Hepatocyte (in vitro differentiated cells): Measurements from ENCODE around the gene HLF. TPM values are rescaled to one million over a fixed set of nuclear protein-coding genes. Genes with fewer than 3 reads are reported as not detected.

Experiments used
- DNase-seq: peaks from one replicate; pipeline ENCODE4 v3.0.0-alpha.2; 2016; ENCODE audit warnings: low spot score
- H2AFZ ChIP-seq: fragments of 200-600 bp; sonication (generic); 2 replicates; pipeline ENCODE4 v1.6.0; 2016; ENCODE audit warnings: antibody characterized with exemption, mild to moderate bottlenecking
- H3K27ac ChIP-seq: fragments of 200-600 bp; sonication (generic); 2 replicates; pipeline ENCODE4 v1.5.1; 2016; ENCODE audit warnings: mild to moderate bottlenecking
- H3K27me3 ChIP-seq: fragments of 200-600 bp; sonication (generic); 2 replicates; pipeline ENCODE4 v1.6.1; 2016
- H3K36me3 ChIP-seq: fragments of 200-600 bp; sonication (generic); replicated peaks from 2 replicates; pipeline ENCODE4 v1.5.1; 2016; ENCODE audit warnings: low read depth; ENCODE audit not compliant: insufficient read depth
- H3K4me1 ChIP-seq: fragments of 200-600 bp; sonication (generic); 2 replicates; pipeline ENCODE4 v1.5.1; 2016; ENCODE audit warnings: mild to moderate bottlenecking, moderate library complexity; ENCODE audit not compliant: insufficient read depth
- H3K4me2 ChIP-seq: fragments of 200-600 bp; sonication (generic); 2 replicates; pipeline ENCODE4 v1.6.0; 2016
- H3K4me3 ChIP-seq: fragments of 200-600 bp; sonication (generic); 2 replicates; pipeline ENCODE4 v1.5.1; 2016; ENCODE audit warnings: mild to moderate bottlenecking
- H3K79me2 ChIP-seq: fragments of 200-600 bp; sonication (generic); 2 replicates; pipeline ENCODE4 v1.6.0; 2017; ENCODE audit warnings: mild to moderate bottlenecking
- H3K9me2 ChIP-seq: fragments of 200-600 bp; sonication (generic); replicated peaks from 2 replicates; pipeline ENCODE4 v1.6.0; 2017; ENCODE audit warnings: mild to moderate bottlenecking; ENCODE audit not compliant: insufficient read depth
- H3K9me3 ChIP-seq: fragments of 200-600 bp; sonication (generic); 2 replicates; pipeline ENCODE4 v1.5.1; 2016; ENCODE audit warnings: low read depth, mild to moderate bottlenecking
- H4K20me1 ChIP-seq: fragments of 200-600 bp; sonication (generic); 2 replicates; pipeline ENCODE4 v1.6.0; 2016; ENCODE audit warnings: mild to moderate bottlenecking; ENCODE audit not compliant: insufficient read depth, poor library complexity, severe bottlenecking
- CTCF ChIP-seq: fragments of 200-600 bp; sonication (generic); IDR thresholded peaks from 2 replicates; pipeline ENCODE4 v1.5.1; 2016; ENCODE audit warnings: antibody characterized with exemption, mild to moderate bottlenecking; ENCODE audit not compliant: poor library complexity
- EZH2 ChIP-seq: fragments of 200-600 bp; sonication (generic); IDR thresholded peaks from 2 replicates; pipeline ENCODE4 v1.6.1; 2016; ENCODE audit warnings: antibody characterized with exemption, mild to moderate bottlenecking, borderline replicate concordance
- EZH2phosphoT487 ChIP-seq: fragments of 200-600 bp; sonication (generic); IDR thresholded peaks from one replicate; pipeline ENCODE4 v1.6.1; 2018; ENCODE audit warnings: antibody characterized with exemption, mild to moderate bottlenecking, low read depth, moderate library complexity; ENCODE audit not compliant: unreplicated experiment, severe bottlenecking
- WGBS: methylation state at CpG from one replicate; pipeline ENCODE4 v1.1.6; 2016; ENCODE audit warnings: low lambda C conversion rate; ENCODE audit errors: missing lambda C conversion rate; 5-methylcytosine and 5-hydroxymethylcytosine counted together
- polyA plus RNA-seq: library from polyadenylated mRNA; unstranded; fragments of >200 nt; fragmentation: Nextera tagmentation; extraction: Ambion mirVana; gene quantifications from 2 replicates; pipeline ENCODE4 v1.2.1, GENCODE V29; 2016
- total RNA-seq: library from RNA; depleted of rRNA; stranded (reverse); fragments of >200 nt; gene quantifications from 2 replicates; pipeline ENCODE4 v1.2.3, GENCODE V29; 2014

HLF gene
- total and polyA plus RNA-seq, 2 experiments from 2014 or later = 0.48 to 0.60 TPM

GRCh38 chr17:55273579-55274354 is 9.0 kb downstream of the HLF start:
- DNase-seq = no peak

GRCh38 chr17:55274355-55275255 is 9.8 kb downstream of the HLF start:
- TF ChIP-seq EZH2phosphoT487 = no peak
- no peak for TF ChIP-seq CTCF
- TF ChIP-seq EZH2 = no peak
- no peak overlapping the region for H2AFZ ChIP-seq
- no peak for DNase-seq
- no peak overlapping the region for H3K4me3 ChIP-seq
- no peaks in the 10 kb centered on the region for H3K9me2 ChIP-seq
- H4K20me1 ChIP-seq = no peaks in the 10 kb centered on the region
- no peak overlapping the region for H3K27ac ChIP-seq
- no peaks in the 10 kb centered on the region for H3K79me2 ChIP-seq
- no peaks in the 10 kb centered on the region for H3K4me1 ChIP-seq
- no peak overlapping the region for H3K4me2 ChIP-seq
- WGBS = 94% methylated on average over 7 of the region's 7 CpGs
- H3K36me3 ChIP-seq = no peaks in the 10 kb centered on the region
- no peaks in the 10 kb centered on the region for H3K9me3 ChIP-seq
- peaks cover 7% of the 10 kb centered on the region for H3K27me3 ChIP-seq

More at GRCh38 chr17:55273579-55274354, 9.0 kb downstream of the HLF start:
- Histone ChIP-seq H3K36me3 (no peaks in the 10 kb centered on the region), H3K27me3 (peaks cover 15% of the 10 kb centered on the region), H3K4me1 (no peaks in the 10 kb centered on the region), H3K4me2 (no peak overlapping the region), H2AFZ (no peak overlapping the region), H3K9me3 (no peaks in the 10 kb centered on the region), H3K27ac (no peak overlapping the region), H3K4me3 (no peak overlapping the region), H3K79me2 (no peaks in the 10 kb centered on the region), H4K20me1 (no peaks in the 10 kb centered on the region), H3K9me2 (no peaks in the 10 kb centered on the region)
- 72% methylated on average over 7 of the region's 7 CpGs for WGBS
- TF ChIP-seq EZH2phosphoT487 (no peak), EZH2 (no peak), CTCF (no peak)

GRCh38 chr17:55275894-55276804 is 11.4 kb downstream of the HLF start:
- 82% methylated on average over 7 of the region's 7 CpGs for WGBS

More at GRCh38 chr17:55275894-55276804, 11.4 kb downstream of the HLF start:
- Histone ChIP-seq H4K20me1 (no peaks in the 10 kb centered on the region), H3K27ac (no peak overlapping the region), H3K4me3 (no peak overlapping the region), H3K4me1 (no peaks in the 10 kb centered on the region), H3K79me2 (no peaks in the 10 kb centered on the region), H3K9me3 (no peaks in the 10 kb centered on the region), H3K27me3 (peaks cover 3% of the 10 kb centered on the region), H2AFZ (no peak overlapping the region), H3K4me2 (no peak overlapping the region), H3K9me2 (no peaks in the 10 kb centered on the region), H3K36me3 (no peaks in the 10 kb centered on the region)
- no peak for TF ChIP-seq CTCF
- TF ChIP-seq EZH2phosphoT487 = no peak
- no peak for TF ChIP-seq EZH2
- no peak for DNase-seq
